ENCODE data around the gene OSTC.

- TF ChIP-seq CTCF (IDR thresholded peaks at IDR 0.05 in 2 of 3, conservative IDR thresholded peaks at IDR 0.05 in 1 of 3; ENCODE audit: borderline replicate concordance in 1 of 3, insufficient read depth in 1 of 3, low read depth in 2 of 3, low read length in 2 of 3), result no peak
- no peak for TF ChIP-seq SP1 (IDR thresholded peaks at IDR 0.05; ENCODE audit: low read depth)
- no peak for TF ChIP-seq JUND (IDR thresholded peaks at IDR 0.05)
Measured at GRCh38 chr4:108607079-108607815, 43.2 kb upstream of the OSTC start.
